ENCODE results near the gene ZNF524. TPM values are rescaled to one million over a fixed set of nuclear protein-coding genes. Genes with fewer than 3 reads are reported as not detected.
A peak's percentile ranks its signal among the peaks of the same experiment; 100 is the strongest.

ZNF524 gene
- total RNA-seq, 1 donor: 4.7 TPM

DNA sequence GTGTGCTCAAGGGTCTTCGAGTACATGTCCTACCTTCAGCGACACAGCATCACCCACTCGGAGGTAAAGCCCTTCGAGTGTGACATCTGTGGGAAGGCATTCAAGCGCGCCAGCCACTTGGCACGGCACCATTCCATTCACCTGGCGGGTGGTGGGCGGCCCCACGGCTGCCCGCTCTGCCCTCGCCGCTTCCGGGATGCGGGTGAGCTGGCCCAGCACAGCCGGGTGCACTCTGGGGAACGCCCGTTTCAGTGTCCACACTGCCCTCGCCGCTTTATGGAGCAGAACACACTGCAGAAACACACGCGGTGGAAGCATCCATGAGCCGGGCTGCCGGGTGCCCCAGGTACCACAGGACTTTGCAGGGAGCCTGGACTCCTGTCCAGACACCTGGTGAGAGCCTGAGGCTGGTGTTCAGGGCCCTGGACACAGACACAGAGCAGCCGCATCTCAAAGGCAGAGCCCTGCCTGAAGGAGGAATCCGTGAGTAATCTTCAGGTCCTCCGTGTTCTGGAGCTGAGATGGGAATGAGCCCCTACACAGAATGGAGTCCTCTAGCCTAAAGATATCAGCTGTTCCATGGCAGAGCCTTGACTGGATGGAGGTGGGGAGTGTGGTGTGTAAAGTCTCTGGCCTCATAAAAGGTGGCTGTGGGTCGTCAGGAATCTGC lies 44.9 kb downstream of the ZNF524 start:
- H3K4me3 ChIP-seq (ENCODE audit: low read depth, low read length): peak overlapping the region; percentile 72
- no peak for TF ChIP-seq CTCF (IDR thresholded peaks at IDR 0.05; ENCODE audit: insufficient read depth, low read depth, low read length)
- no peak for DNase-seq (ENCODE audit: low read depth)

- no peak for TF ChIP-seq CTCF (IDR thresholded peaks at IDR 0.05; ENCODE audit: insufficient read depth, low read depth, low read length)
- no peak overlapping the region for H3K4me3 ChIP-seq (ENCODE audit: low read depth, low read length)
- no peak for DNase-seq (ENCODE audit: low read depth)
Measured at GRCh38 chr19:55645512-55645881, 45.4 kb downstream of the ZNF524 start.

GRCh38 chr19:55646889-55647731 lies 47.0 kb downstream of the ZNF524 start:
- H3K4me3 ChIP-seq (ENCODE audit: low read depth, low read length): peak overlapping the region; percentile 84
- no peak for TF ChIP-seq CTCF (IDR thresholded peaks at IDR 0.05; ENCODE audit: insufficient read depth, low read depth, low read length)
- DNase-seq (ENCODE audit: low read depth): no peak

- DNase-seq (ENCODE audit: low read depth): peak; percentile 73
- no peak for TF ChIP-seq CTCF (IDR thresholded peaks at IDR 0.05; ENCODE audit: insufficient read depth, low read depth, low read length)
- H3K4me3 ChIP-seq (ENCODE audit: low read depth, low read length): peak within 1 kb of the TSS; percentile 84
Measured at GRCh38 chr19:55647732-55648584, 47.9 kb downstream of the ZNF524 start, which contains the start of gene CCDC106. Gene CCDC106 (plus strand): TSS chr19:55648212. CDS start chr19:55649047, 835 bp downstream.

GRCh38 chr19:55648585-55649267 lies 48.6 kb downstream of the ZNF524 start:
- peak overlapping the region; percentile 84 for H3K4me3 ChIP-seq (ENCODE audit: low read depth, low read length)
- no peak for DNase-seq (ENCODE audit: low read depth)

More at GRCh38 chr19:55648585-55649267, 48.6 kb downstream of the ZNF524 start:
- TF ChIP-seq CTCF (IDR thresholded peaks at IDR 0.05; ENCODE audit: insufficient read depth, low read depth, low read length): no peak

Data from fibroblast of villous mesenchyme (primary cell).